Psoas muscle (tissue), 8 donors: ENCODE data around the gene ERC2. TPM values are rescaled to one million over a fixed set of nuclear protein-coding genes. Genes with fewer than 3 reads are reported as not detected.

ENCODE experiments used
- ATAC-seq, 4 donors: fragments of 200-7000 bp; cut with Tn5 transposase; one replicate each; pipeline ENCODE4 v1.9.1; 2020; ENCODE audit warnings: moderate library complexity in 3 of 4, mild to moderate bottlenecking in 2 of 4
- DNase-seq, 2 donors: peaks; one replicate each; pipeline ENCODE4 v3.0.0-alpha.2; 2020
- H3K27ac ChIP-seq: fragments of 200-600 bp; one replicate; pipeline ENCODE4 v1.8.0; 2022
- H3K27me3 ChIP-seq, 3 donors: fragments of 200-600 bp in 1 of 3; one replicate each; pipeline versions ENCODE4 v1.6.1 to v1.8.0; 2013 to 2022; ENCODE audit warnings: low read length in 2 of 3, mild to moderate bottlenecking in 2 of 3, moderate library complexity in 1 of 3; ENCODE audit not compliant: insufficient read depth in 3 of 3
- H3K36me3 ChIP-seq, 2 donors: fragments of 200-600 bp in 1 of 2; one replicate each; pipeline versions ENCODE4 v1.6.1 to v1.8.0; 2013 to 2022; ENCODE audit warnings: low read depth in 1 of 2, mild to moderate bottlenecking in 1 of 2, moderate library complexity in 1 of 2; ENCODE audit not compliant: insufficient read depth in 1 of 2
- H3K4me1 ChIP-seq: fragments of 200-600 bp; one replicate; pipeline ENCODE4 v1.8.0; 2022
- H3K4me3 ChIP-seq: fragments of 200-600 bp; one replicate; pipeline ENCODE4 v1.8.0; 2022; ENCODE audit warnings: mild to moderate bottlenecking
- H3K9me3 ChIP-seq: fragments of 200-600 bp; one replicate; pipeline ENCODE4 v1.8.0; 2022
- CTCF ChIP-seq: fragments of 200-600 bp; IDR thresholded peaks from one replicate; pipeline ENCODE4 v1.8.0; 2022; ENCODE audit warnings: antibody characterized with exemption
- WGBS, 3 donors: extraction: QIAGEN DNeasy Blood & Tissue Kit; methylation state at CpG; one replicate each; pipeline versions ENCODE4 v1.1.6 to v1.1.7; 2013; 5-methylcytosine and 5-hydroxymethylcytosine counted together
- intact Hi-C, 2 donors: fragments of 100-400 bp; cut with DNase I; formaldehyde crosslinking; loops; one replicate each; pipeline versions ENCODE4 v1.11.0 to v1.14.2; 2022
- polyA plus RNA-seq, 3 donors: library from polyadenylated mRNA; stranded (reverse); fragments of 200-250 nt; gene quantifications; one replicate each; pipeline ENCODE4 v1.2.3, GENCODE V29; 2013
- total RNA-seq, 4 donors: library from RNA; stranded (reverse); fragmentation: NEBNext Ultra II Directional in 2 of 4; extraction: Animal tissue kit (Norgen Biotek cat#: 25700) in 2 of 4; gene quantifications; one replicate each; pipeline versions ENCODE4 v1.2.1 to v1.2.4, GENCODE V29; 2021 to 2023
- donor health status: healthy with polysubstance abuse.
- donor health status: DM: no; HTN: no; CAD: no; lungs with moderate emphysema.
- donor health status: Bipolar disorder and iron deficiency.
- donor health status: healthy.
- donor health status: DM: yes; HTN: yes; CAD: no.
- donor health status: DM: no; HTN: no; CAD: no.
- donor health status: DM: no; HTN: no; CAD: no.
- donor health status: DM: yes; HTN: yes; CAD: no.

ERC2 gene
- total and polyA plus RNA-seq, 7 donors, result 0.04 to 0.15 TPM; not detected in 5

- no peaks in the 10 kb centered on the region for H3K4me1 ChIP-seq
- no peaks in the 10 kb centered on the region for H3K36me3 ChIP-seq
- ATAC-seq (no peak), DNase-seq (no peak)
- no peak overlapping the region for H3K27ac ChIP-seq
- WGBS, 3 donors, result 77 to 88% (median 85%) methylated on average over 2 of the region's 2 CpGs
- H3K27me3 ChIP-seq, result peaks cover 0 to 4% (median 2%) of the 10 kb centered on the region in 3 donors
- TF ChIP-seq CTCF, result no peak
- H3K9me3 ChIP-seq, result no peaks in the 10 kb centered on the region
- intact Hi-C loops, result no loop called here
- no peak overlapping the region for H3K4me3 ChIP-seq
Observed at GRCh38 chr3:55643283-55643682, 825.0 kb downstream of the ERC2 start.

DNA sequence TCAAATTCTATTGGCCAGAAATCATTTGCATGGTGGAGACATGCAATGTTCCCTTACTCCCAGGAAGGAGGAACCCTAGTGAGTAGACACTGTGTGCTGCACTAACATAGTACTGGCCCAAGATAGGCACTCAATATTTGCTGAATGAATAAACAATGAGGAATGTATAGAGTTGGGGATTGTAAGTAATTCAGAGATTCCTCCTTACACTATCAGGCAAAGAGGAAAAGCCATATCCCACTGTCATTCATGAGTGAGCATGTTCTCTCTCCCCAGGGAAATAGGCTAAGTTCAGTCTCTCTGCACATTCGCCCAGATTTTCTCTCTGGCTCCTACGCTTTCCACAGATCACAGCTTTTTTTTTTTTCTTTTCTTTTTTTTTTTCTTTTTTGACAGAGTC lies 826.3 kb downstream of the ERC2 start:
- 70 to 81% (median 72%) methylated on average over 2 of the region's 2 CpGs for WGBS, 3 donors
- intact Hi-C loops, result no loop called here

DNA sequence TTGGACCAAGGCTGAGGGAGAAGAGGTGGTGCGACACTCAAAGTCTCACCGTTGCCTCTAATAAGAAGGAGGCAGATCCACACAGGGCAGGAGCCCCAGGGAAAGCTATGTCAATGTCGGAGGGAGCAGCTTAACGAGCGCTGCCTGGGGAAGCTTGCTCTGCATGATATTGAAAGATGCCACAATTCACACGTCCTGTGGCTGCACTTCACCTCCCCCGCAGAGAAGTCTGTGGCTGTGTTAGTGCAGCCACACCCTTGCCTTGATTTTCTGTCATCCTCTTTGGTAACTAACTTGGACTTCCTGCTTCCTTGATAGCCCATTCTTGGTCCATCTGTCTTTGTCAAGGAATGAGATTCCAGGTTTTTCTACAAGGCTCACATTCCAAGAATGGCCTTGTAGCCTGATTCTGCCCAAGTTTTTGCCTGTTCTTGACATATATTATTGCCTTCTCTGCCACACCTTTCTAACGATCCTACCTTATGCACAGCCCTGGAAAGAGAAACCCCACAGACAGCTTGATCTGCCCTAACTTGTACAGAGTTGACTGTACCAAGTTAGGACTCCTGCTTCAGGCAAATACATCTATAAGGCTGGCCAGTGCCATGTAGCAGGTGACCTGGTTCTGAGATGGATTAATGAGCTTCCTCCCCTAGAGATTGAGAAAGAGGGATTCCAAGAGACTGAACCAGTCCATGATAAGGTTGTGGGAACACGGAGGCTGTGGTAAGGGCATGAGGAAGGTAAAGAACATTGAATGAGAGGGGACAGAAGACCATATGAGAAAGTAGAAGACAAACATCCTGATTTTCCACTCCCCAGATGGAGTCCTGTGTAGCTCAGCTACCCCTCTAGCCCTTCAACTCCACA lies 828.1 kb downstream of the ERC2 start:
- H3K27me3 ChIP-seq, result peaks cover 0 to 4% (median 0%) of the 10 kb centered on the region in 3 donors

More for the DNA sequence above, 826.3 kb downstream of the ERC2 start:
- DNase-seq, result no peak
- H3K4me3 ChIP-seq, result no peak overlapping the region
- peaks cover 0 to 4% (median 0%) of the 10 kb centered on the region in 3 donors for H3K27me3 ChIP-seq
- no peaks in the 10 kb centered on the region for H3K36me3 ChIP-seq
- H3K9me3 ChIP-seq, result no peaks in the 10 kb centered on the region
- H3K4me1 ChIP-seq, result no peaks in the 10 kb centered on the region
- no peak overlapping the region for H3K27ac ChIP-seq
- no peak for ATAC-seq
- TF ChIP-seq CTCF, result no peak

GRCh38 chr3:55639143-55639542 lies 829.1 kb downstream of the ERC2 start:
- Histone ChIP-seq H3K9me3 (no peaks in the 10 kb centered on the region), H3K27ac (no peak overlapping the region), H3K27me3 (peaks cover 0 to 4% (median 0%) of the 10 kb centered on the region in 3 donors), H3K36me3 (no peaks in the 10 kb centered on the region), H3K4me1 (no peaks in the 10 kb centered on the region), H3K4me3 (no peak overlapping the region)
- no peak for TF ChIP-seq CTCF
- ATAC-seq (no peak), DNase-seq (no peak)
- intact Hi-C loops, result no loop called here
- WGBS, 3 donors, result 96 to 100% (median 96%) methylated on average over 2 of the region's 2 CpGs

More for the DNA sequence above, 828.1 kb downstream of the ERC2 start:
- no peaks in the 10 kb centered on the region for H3K9me3 ChIP-seq
- WGBS, 3 donors, result 59 to 61% (median 60%) methylated on average over 9 of the region's 9 CpGs
- DNase-seq (no peak), ATAC-seq (no peak)
- no peak overlapping the region for H3K4me3 ChIP-seq
- H3K4me1 ChIP-seq, result no peaks in the 10 kb centered on the region
- TF ChIP-seq CTCF, result no peak
- intact Hi-C loops, result no loop called here
- no peaks in the 10 kb centered on the region for H3K36me3 ChIP-seq
- no peak overlapping the region for H3K27ac ChIP-seq
